NB4 (cell line): Measurements from ENCODE around the gene MBNL2.

Experiments used
- CTCF ChIP-seq: IDR thresholded peaks from one replicate; pipeline ENCODE4 v1.5.1; 2012; ENCODE audit warnings: low read depth, low read length
- MYC ChIP-seq: IDR thresholded peaks from 2 replicates; pipeline ENCODE4 v1.6.1; 2011; ENCODE audit warnings: low read depth, low read length

DNA sequence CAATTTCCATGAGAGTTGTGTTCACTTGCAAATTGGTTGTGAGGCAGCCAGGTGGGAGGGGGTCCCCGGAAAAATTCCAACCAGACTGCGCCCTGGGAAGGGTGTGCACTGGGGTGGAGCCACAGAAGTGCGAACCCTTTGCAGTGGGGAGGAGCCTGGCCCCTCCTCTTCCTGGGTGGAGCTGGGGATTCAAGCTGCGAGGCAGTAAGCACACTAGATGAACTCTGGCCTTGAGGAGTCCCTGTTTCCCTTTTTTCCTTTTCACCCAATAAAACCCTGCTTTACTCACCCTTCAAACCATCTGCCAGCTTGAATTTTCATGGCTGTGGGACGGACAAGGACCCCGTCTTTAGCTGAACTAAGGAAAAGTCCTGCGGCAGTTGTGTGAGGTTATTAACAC, 31.0 kb upstream of the MBNL2 start:
- TF ChIP-seq CTCF (no peak), MYC (no peak)
